Progenitor cell of endocrine pancreas (in vitro differentiated cells): ENCODE results near the gene C5AR2. TPM values are rescaled to one million over a fixed set of nuclear protein-coding genes. Genes with fewer than 3 reads are reported as not detected.
A peak's percentile ranks its signal among the peaks of the same experiment; 100 is the strongest.

ENCODE experiments used
- DNase-seq: peaks from one replicate; pipeline ENCODE4 v3.0.0; 2021; ENCODE audit warnings: low spot score; ENCODE audit not compliant: unreplicated experiment
- H3K27ac Mint-ChIP-seq: 2 replicates; pipeline ENCODE4 v1.8.0; 2021; ENCODE audit warnings: mild to moderate bottlenecking, moderate library complexity, mixed read lengths
- H3K27me3 Mint-ChIP-seq: 2 replicates; pipeline ENCODE4 v1.8.0; 2021; ENCODE audit warnings: mixed read lengths
- H3K36me3 Mint-ChIP-seq: 2 replicates; pipeline ENCODE4 v1.8.0; 2022; ENCODE audit warnings: mixed read lengths; ENCODE audit not compliant: insufficient read depth
- H3K4me1 Mint-ChIP-seq: 2 replicates; pipeline ENCODE4 v1.8.0; 2021; ENCODE audit warnings: low read depth, mixed read lengths
- H3K4me3 Mint-ChIP-seq: 2 replicates; pipeline ENCODE4 v1.8.0; 2021; ENCODE audit warnings: low read depth, mild to moderate bottlenecking, moderate library complexity, mixed read lengths
- H3K9me3 Mint-ChIP-seq: 2 replicates; pipeline ENCODE4 v1.8.0; 2021; ENCODE audit warnings: low read depth, mixed read lengths
- CTCF ChIP-seq: fragments of 200-600 bp; sonication (generic); IDR thresholded peaks from one replicate; pipeline ENCODE4 v1.5.0; 2021; ENCODE audit warnings: antibody characterized with exemption, mild to moderate bottlenecking; ENCODE audit not compliant: unreplicated experiment
- total RNA-seq: library from RNA; stranded (reverse); gene quantifications from 2 replicates; pipeline ENCODE4 v1.2.1, GENCODE V29; 2021

The C5AR2 gene
- total RNA-seq, 1 donor from 2014 or later, result not detected

- Mint-ChIP-seq H3K36me3 (no peaks in the 10 kb centered on the region), H3K4me3 (no peak overlapping the region), H3K4me1 (peaks cover 2% of the 10 kb centered on the region), H3K27ac (no peak overlapping the region), H3K27me3 (peaks cover 11% of the 10 kb centered on the region), H3K9me3 (no peaks in the 10 kb centered on the region)
- TF ChIP-seq CTCF, result no peak
- no peak for DNase-seq
These were observed 28.0 kb upstream of the C5AR2 start for GRCh38 chr19:47303966-47304365.

- peaks cover 13% of the 10 kb centered on the region for H3K27me3 Mint-ChIP-seq
- no peaks in the 10 kb centered on the region for H3K9me3 Mint-ChIP-seq
- no peak overlapping the region for H3K4me3 Mint-ChIP-seq
- no peaks in the 10 kb centered on the region for H3K36me3 Mint-ChIP-seq
- H3K27ac Mint-ChIP-seq, result no peak overlapping the region
- H3K4me1 Mint-ChIP-seq, result peaks cover 2% of the 10 kb centered on the region
- peak; percentile 96 for TF ChIP-seq CTCF
- DNase-seq, result peak; percentile 64
These were observed 26.6 kb upstream of the C5AR2 start for GRCh38 chr19:47305309-47305751.

- Mint-ChIP-seq H3K4me3 (no peak overlapping the region), H3K36me3 (no peaks in the 10 kb centered on the region), H3K27ac (no peak overlapping the region), H3K4me1 (peaks cover 2% of the 10 kb centered on the region), H3K27me3 (peaks cover 17% of the 10 kb centered on the region), H3K9me3 (no peaks in the 10 kb centered on the region)
- TF ChIP-seq CTCF, result no peak
- DNase-seq, result no peak
These were observed 25.7 kb upstream of the C5AR2 start for GRCh38 chr19:47306303-47306702.

GRCh38 chr19:47309038-47309437, 22.9 kb upstream of the C5AR2 start:
- TF ChIP-seq CTCF, result no peak
- peaks cover 2% of the 10 kb centered on the region for H3K4me1 Mint-ChIP-seq

GRCh38 chr19:47309608-47310007, 22.4 kb upstream of the C5AR2 start, which contains the start of gene C5AR1:
TSS of gene C5AR1 (plus strand) at chr19:47309861. CDS start at chr19:47309896, 35 bp downstream.
- H3K4me1 Mint-ChIP-seq, result peaks cover 2% of the 10 kb centered on the region
- H3K27me3 Mint-ChIP-seq, result peaks cover 20% of the 10 kb centered on the region
- H3K9me3 Mint-ChIP-seq, result no peaks in the 10 kb centered on the region
- DNase-seq, result no peak
- H3K4me3 Mint-ChIP-seq, result no peak within 1 kb of the TSS
- TF ChIP-seq CTCF, result no peak
- H3K27ac Mint-ChIP-seq, result no peak within 1 kb of the TSS
- no peaks in the 10 kb centered on the region for H3K36me3 Mint-ChIP-seq

More at GRCh38 chr19:47309038-47309437, 22.9 kb upstream of the C5AR2 start:
- no peaks in the 10 kb centered on the region for H3K9me3 Mint-ChIP-seq
- no peak for DNase-seq
- H3K27me3 Mint-ChIP-seq, result peaks cover 20% of the 10 kb centered on the region
- no peak overlapping the region for H3K27ac Mint-ChIP-seq
- H3K36me3 Mint-ChIP-seq, result no peaks in the 10 kb centered on the region
- H3K4me3 Mint-ChIP-seq, result no peak overlapping the region
